NOMO-1 treated with DMSO at 0.1 percent for 48 hours (cell line): ENCODE data around the gene APOBEC3H.

Source experiments
- DNase-seq: peaks from one replicate; lab custom pipeline; 2025; ENCODE audit not compliant: unreplicated experiment; lab: John Stamatoyannopoulos, UW

APOBEC3H gene

DNA sequence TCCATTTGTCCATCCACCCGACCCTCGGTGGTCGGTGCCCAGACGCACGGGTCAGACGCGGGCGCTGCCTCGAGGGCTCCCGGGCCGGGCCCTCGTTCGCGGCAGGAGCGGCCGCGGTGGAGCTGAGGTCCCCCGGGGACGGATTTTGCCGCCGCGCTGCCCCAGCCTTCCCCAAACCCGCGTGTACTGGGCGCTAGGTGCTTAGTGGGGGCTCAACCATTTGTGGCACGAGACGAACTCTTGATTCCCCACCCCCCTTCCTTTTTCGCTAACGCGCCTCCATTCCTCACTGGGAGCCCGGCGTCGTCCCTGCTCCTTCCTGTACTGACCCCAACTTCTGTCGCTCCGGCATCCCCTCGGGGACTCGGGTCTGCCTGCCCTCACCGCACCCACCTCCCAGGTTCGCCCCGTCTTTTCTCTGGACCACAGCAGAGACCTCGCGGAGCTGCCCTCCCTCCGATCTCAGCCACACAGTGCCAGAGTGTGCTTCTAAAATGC lies 56.2 kb downstream of the APOBEC3H start:
- DNase-seq: no peak
